SU-DHL-6 (cell line): Measurements from ENCODE around the gene NDUFS3.

Source experiments
- CTCF ChIP-seq: fragments of 200-600 bp; sonication (generic); IDR thresholded peaks from one replicate; pipeline ENCODE4 v1.5.1; 2017; ENCODE audit warnings: antibody characterized with exemption, mild to moderate bottlenecking, low read length, moderate library complexity; ENCODE audit not compliant: insufficient read depth, poor library complexity, severe bottlenecking
- EZH2phosphoT487 ChIP-seq: fragments of 200-600 bp; sonication (generic), shearing (Covaris generic); conservative IDR thresholded peaks from 2 replicates; pipeline ENCODE4 v1.6.1; 2018; ENCODE audit warnings: mild to moderate bottlenecking, antibody characterized with exemption, low read length, moderate library complexity, mixed read lengths

- TF ChIP-seq CTCF (no peak), EZH2phosphoT487 (no peak)
Measured at GRCh38 chr11:47560426-47560825, 18.4 kb upstream of the NDUFS3 start.
